HepG2 (cell line): ENCODE measurements around the gene BIK. TPM values are rescaled to one million over a fixed set of nuclear protein-coding genes. Genes with fewer than 3 reads are reported as not detected.
A peak's percentile ranks its signal among the peaks of the same experiment; 100 is the strongest.

Experiments
- ATAC-seq: fragments of 200-7000 bp; cut with Tn5 transposase; 3 replicates; pipeline ENCODE4 v1.9.1; 2020; ENCODE audit warnings: mild to moderate bottlenecking, moderate library complexity
- BruUV-seq: library from RNA; stranded (reverse); fragments of 400-500 nt; replicated peaks from 2 replicates; lab custom pipeline; 2021; lab: Mats Ljungman, UMichigan
- CTCF ChIA-PET: fragments of 300-600 bp; formaldehyde crosslinking; extraction: SDS; loops from one replicate; lab custom pipeline; 2021; ENCODE audit warnings: low total read pairs, inconsistent platforms, low intra/inter-chr PET ratio; lab: Yijun Ruan, JAX
- POLR2A ChIA-PET: fragments of 350-600 bp; sonication (Branson Sonifier 250); formaldehyde crosslinking; loops from one replicate; lab custom pipeline; 2020; ENCODE audit warnings: antibody characterized with exemption, inconsistent platforms; lab: Yijun Ruan, JAX
- DNase-seq: peaks from one replicate; pipeline ENCODE4 v3.0.0-alpha.2; 2015; ENCODE audit warnings: low spot score
- FAIRE-seq: peaks from 3 replicates; lab custom pipeline; 2011; peaks lifted over from hg19 to GRCh38; lab: Jason Lieb, UNC
- H2AFZ ChIP-seq: one replicate; pipeline ENCODE4 v1.6.1; 2011; ENCODE audit warnings: low read length, inconsistent platforms
- H3K27ac ChIP-seq: fragments of 300-600 bp; 3 replicates; pipeline ENCODE4 v1.8.0; 2011; ENCODE audit warnings: mixed run types, mild to moderate bottlenecking, mixed read lengths, low read length, inconsistent platforms; ENCODE audit not compliant: insufficient read depth; ENCODE audit errors: extremely low read length
- H3K27me3 ChIP-seq, 2 experiments: fragments of 200-600 bp in 1 of 2; 2 replicates in 1 of 2; 3 replicates in 1 of 2; pipeline versions ENCODE4 v1.6.0 to v1.8.0; 2011; ENCODE audit warnings: low read length in 2 of 2, mild to moderate bottlenecking in 2 of 2, moderate library complexity in 2 of 2, inconsistent platforms in 1 of 2; ENCODE audit not compliant: insufficient read depth in 2 of 2, control insufficient read depth in 1 of 2
- H3K36me3 ChIP-seq, 2 experiments: fragments of 200-600 bp in 1 of 2; replicated peaks in 1 of 2; 2 replicates in 1 of 2; 3 replicates in 1 of 2; pipeline versions ENCODE4 v1.5.1 to v1.8.0; 2011; ENCODE audit warnings: low read length in 2 of 2, inconsistent platforms in 1 of 2; ENCODE audit not compliant: insufficient read depth in 2 of 2, control insufficient read depth in 1 of 2
- H3K4me1 ChIP-seq: 2 replicates; pipeline ENCODE4 v1.5.1; 2012; ENCODE audit warnings: low read length, inconsistent platforms; ENCODE audit not compliant: insufficient read depth
- H3K4me2 ChIP-seq: 2 replicates; pipeline ENCODE4 v1.6.0; 2011; ENCODE audit warnings: low read depth, low read length, inconsistent platforms
- H3K4me3 ChIP-seq, 3 experiments: fragments of 200-600 bp in 1 of 3; sonication (generic), shearing (Covaris generic) in 1 of 3; replicated peaks in 1 of 3; 2 replicates each; pipeline ENCODE4 v1.5.1; 2011 to 2016; ENCODE audit warnings: low read length in 3 of 3, inconsistent platforms in 2 of 3, low read depth in 2 of 3, mild to moderate bottlenecking in 2 of 3, control low read depth in 1 of 3, mixed read lengths in 1 of 3; ENCODE audit not compliant: insufficient read depth in 1 of 3
- H3K79me2 ChIP-seq: one replicate; pipeline ENCODE4 v1.6.1; 2011; ENCODE audit warnings: low read length, inconsistent platforms; ENCODE audit not compliant: insufficient read depth
- H3K9ac ChIP-seq: 2 replicates; pipeline ENCODE4 v1.6.0; 2011; ENCODE audit warnings: mild to moderate bottlenecking, low read depth, low read length, inconsistent platforms; ENCODE audit not compliant: insufficient read depth
- H3K9me3 ChIP-seq: 2 replicates; pipeline ENCODE4 v1.5.1; 2012; ENCODE audit warnings: mild to moderate bottlenecking, low read length
- H4K20me1 ChIP-seq: 2 replicates; pipeline ENCODE4 v1.6.0; 2011; ENCODE audit warnings: inconsistent platforms, mild to moderate bottlenecking, low read length, moderate library complexity; ENCODE audit not compliant: insufficient read depth
- GATAD1 ChIP-seq: IDR thresholded peaks from 2 replicates; pipeline ENCODE4 v1.6.1; 2016; ENCODE audit warnings: missing genetic modification reagents, missing compliant biosample characterization
- KLF16 ChIP-seq, 2 experiments: sonication (generic) in 1 of 2; formaldehyde crosslinking in 1 of 2; IDR thresholded peaks; 2 replicates each; pipeline versions ENCODE4 v1.6.1 to v1.8.0; 2016 to 2023; ENCODE audit warnings: missing genetic modification reagents in 2 of 2, missing compliant biosample characterization in 1 of 2
- NFKB2 ChIP-seq: sonication (generic); formaldehyde crosslinking; IDR thresholded peaks from 2 replicates; pipeline ENCODE4 v1.4.0; 2020; ENCODE audit warnings: missing genetic modification reagents, borderline replicate concordance
- NONO ChIP-seq, 2 experiments: fragments of 450-650 bp in 1 of 2; sonication (generic) in 1 of 2; formaldehyde crosslinking in 1 of 2; IDR thresholded peaks in 1 of 2; conservative IDR thresholded peaks in 1 of 2; 2 replicates each; pipeline versions ENCODE4 v1.6.1 to v1.8.0; 2017 to 2022; ENCODE audit warnings: mild to moderate bottlenecking in 1 of 2, missing genetic modification reagents in 1 of 2, moderate library complexity in 1 of 2
- PRMT3 ChIP-seq: sonication (generic); formaldehyde crosslinking; IDR thresholded peaks from 2 replicates; pipeline ENCODE4 v1.8.1; 2022; ENCODE audit warnings: low read depth, mild to moderate bottlenecking, moderate library complexity, missing genetic modification reagents, borderline replicate concordance
- RFXAP ChIP-seq: sonication (generic); formaldehyde crosslinking; IDR thresholded peaks from 2 replicates; pipeline ENCODE4 v1.4.0; 2020; ENCODE audit warnings: missing genetic modification reagents, borderline replicate concordance
- SETDB1 ChIP-seq: sonication (generic); formaldehyde crosslinking; IDR thresholded peaks from 2 replicates; pipeline ENCODE4 v1.5.1; 2020; ENCODE audit warnings: missing genetic modification reagents, mild to moderate bottlenecking, borderline replicate concordance
- SP1 ChIP-seq, 2 experiments: fragments of 450-650 bp in 1 of 2; sonication (generic) in 1 of 2; formaldehyde crosslinking in 1 of 2; IDR thresholded peaks; 2 replicates each; pipeline versions ENCODE4 v1.4.0 to v1.6.1; 2016 to 2020; ENCODE audit warnings: missing genetic modification reagents in 1 of 2
- YEATS2 ChIP-seq: sonication (generic); formaldehyde crosslinking; IDR thresholded peaks from 2 replicates; pipeline ENCODE4 v1.4.0; 2020; ENCODE audit warnings: missing genetic modification reagents, borderline replicate concordance
- ZFYVE20 ChIP-seq: sonication (generic); formaldehyde crosslinking; IDR thresholded peaks from 2 replicates; pipeline ENCODE4 v1.8.0; 2023; ENCODE audit warnings: low read depth, mild to moderate bottlenecking, moderate library complexity, missing genetic modification reagents, borderline replicate concordance
- ZNF292 ChIP-seq: sonication (generic); formaldehyde crosslinking; IDR thresholded peaks from 2 replicates; pipeline ENCODE4 v1.8.1; 2022; ENCODE audit warnings: mild to moderate bottlenecking, low read depth, missing genetic modification reagents, borderline replicate concordance
- WGBS: methylation state at CpG from one replicate; pipeline ENCODE4 v1.1.6; 2017; ENCODE audit warnings: low lambda C conversion rate; 5-methylcytosine and 5-hydroxymethylcytosine counted together
- in situ Hi-C: cut with HindIII; loops from 2 replicates; pipeline ENCODE4 v1.10.0; 2017; ENCODE audit warnings: low pct_unique_long_range_greater_than_20kb; ENCODE audit not compliant: extremely low pct_ligation_motif_present
- intact Hi-C: fragments of 100-400 bp; cut with micrococcal nuclease; formaldehyde crosslinking; loops from one replicate; pipeline ENCODE4 v1.10.0; 2022; ENCODE audit not compliant: unreplicated experiment
- polyA plus RNA-seq, 8 experiments: library from polyadenylated mRNA; depleted of rRNA in 3 of 8; stranded (reverse) in 7 of 8; unstranded in 1 of 8; fragments of >200 nt; fragmentation: Illumina TruSeq in 4 of 8; extraction: Trizol in 4 of 8; gene quantifications; 2 replicates each; pipeline versions ENCODE4 v1.2.1 to v1.2.3, GENCODE V29; 2011 to 2016; ENCODE audit warnings: low read depth in 4 of 8, missing spikeins in 1 of 8, mixed read lengths in 1 of 8; ENCODE audit not compliant: insufficient read depth in 1 of 8
- total RNA-seq, 5 experiments: library from RNA; depleted of rRNA; stranded (reverse); fragments of >200 nt; fragmentation: Illumina TruSeq; extraction: Trizol; gene quantifications; 2 replicates each; pipeline ENCODE4 v1.2.3, GENCODE V29; 2016; ENCODE audit warnings: low read depth in 1 of 5
- TF ChIP-seq, protein P1 (sequence below): sonication (generic); formaldehyde crosslinking; IDR thresholded peaks from 2 replicates; pipeline ENCODE4 v1.4.0; 2020; ENCODE audit warnings: mild to moderate bottlenecking, missing genetic modification reagents, borderline replicate concordance
- TF ChIP-seq, protein P2 (sequence below): sonication (generic); formaldehyde crosslinking; IDR thresholded peaks from 2 replicates; pipeline ENCODE4 v1.4.0; 2020; ENCODE audit warnings: mild to moderate bottlenecking, missing genetic modification reagents
- TF ChIP-seq, protein P3 (sequence below): sonication (generic); formaldehyde crosslinking; IDR thresholded peaks from 2 replicates; pipeline ENCODE4 v1.4.0; 2020; ENCODE audit warnings: missing genetic modification reagents
- TF ChIP-seq, protein P4 (sequence below): sonication (generic); formaldehyde crosslinking; IDR thresholded peaks from 2 replicates; pipeline ENCODE4 v1.9.0; 2021; ENCODE audit warnings: missing genetic modification reagents, mild to moderate bottlenecking, borderline replicate concordance

Gene BIK
- total and polyA plus RNA-seq, 2 of the 13 experiments (the other 11 are each of a cell fraction or from before 2014, with no cell fraction given): 0.54 to 0.80 TPM

DNA sequence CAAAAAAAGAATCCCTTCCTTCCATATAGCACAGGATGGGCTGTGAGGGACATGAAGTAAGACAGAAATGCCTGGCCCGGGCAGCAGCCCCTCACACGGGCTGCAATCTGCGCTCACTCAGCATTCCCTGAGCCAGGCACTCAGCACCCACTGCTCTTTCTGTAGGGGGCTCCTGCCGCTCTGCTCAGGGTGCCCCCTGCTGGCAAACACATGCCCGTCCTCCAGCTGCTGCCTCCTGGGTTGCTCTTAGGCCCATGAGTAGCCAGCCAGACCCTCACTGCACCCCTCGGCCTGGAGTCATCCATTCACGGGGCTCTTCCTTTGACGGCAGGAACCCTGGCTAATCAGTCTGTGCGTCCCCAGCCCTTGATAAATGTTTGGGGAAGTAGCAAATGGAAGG, 25.7 kb downstream of the BIK start:
- intact Hi-C loops (no loop called here), in situ Hi-C loops (no loop called here)
- BruUV-seq: no TSS peak
- Histone ChIP-seq H3K9ac (no peak overlapping the region), H3K9me3 (no peaks in the 10 kb centered on the region), H3K27me3 (no peaks in the 10 kb centered on the region), H3K27ac (no peak overlapping the region), H3K4me2 (no peak overlapping the region), H3K79me2 (peaks cover under 1% of the 10 kb centered on the region), H3K4me3 (no peak overlapping the region), H3K36me3 (peaks cover 25 to 78% of the 10 kb centered on the region in 2 experiments), H2AFZ (no peak overlapping the region), H3K4me1 (peaks cover 4% of the 10 kb centered on the region), H4K20me1 (0 out of 2 replicates have a peak, but pooled peaks cover 2% of the 10 kb centered on the region)
- WGBS: 69% methylated on average over 6 of the region's 9 CpGs
- peak; percentile 34 for DNase-seq
- CTCF ChIA-PET: interaction anchor here (1.3 kb wide), 1 partner anchor 269 kb away, joined by 3 read pairs; no protein-coding TSS in a partner anchor
- no peak for FAIRE-seq
- peak; percentile 95 for ATAC-seq
- POLR2A ChIA-PET: interaction anchor here (0.9 kb wide), 1 partner anchor 32 kb away, joined by 3 read pairs; no protein-coding TSS in a partner anchor
- TF ChIP-seq KLF16 (CRISPR knock-in tag; IDR thresholded peaks at IDR 0.05) (no peak), SP1 (IDR thresholded peaks at IDR 0.05) (no peak), SP1 (CRISPR knock-in tag; IDR thresholded peaks at IDR 0.05) (no peak), PRMT3 (CRISPR knock-in tag) (no peak), GATAD1 (no peak), NFKB2 (CRISPR knock-in tag) (no peak), SETDB1 (CRISPR knock-in tag) (no peak), ZFYVE20 (no peak), RFXAP (CRISPR knock-in tag) (no peak), NONO (IDR thresholded peaks at IDR 0.05) (no peak), NONO (CRISPR knock-in tag; conservative IDR thresholded peaks at IDR 0.05) (no peak), YEATS2 (no peak), ZNF292 (no peak)
- TF ChIP-seq, protein P1, sequence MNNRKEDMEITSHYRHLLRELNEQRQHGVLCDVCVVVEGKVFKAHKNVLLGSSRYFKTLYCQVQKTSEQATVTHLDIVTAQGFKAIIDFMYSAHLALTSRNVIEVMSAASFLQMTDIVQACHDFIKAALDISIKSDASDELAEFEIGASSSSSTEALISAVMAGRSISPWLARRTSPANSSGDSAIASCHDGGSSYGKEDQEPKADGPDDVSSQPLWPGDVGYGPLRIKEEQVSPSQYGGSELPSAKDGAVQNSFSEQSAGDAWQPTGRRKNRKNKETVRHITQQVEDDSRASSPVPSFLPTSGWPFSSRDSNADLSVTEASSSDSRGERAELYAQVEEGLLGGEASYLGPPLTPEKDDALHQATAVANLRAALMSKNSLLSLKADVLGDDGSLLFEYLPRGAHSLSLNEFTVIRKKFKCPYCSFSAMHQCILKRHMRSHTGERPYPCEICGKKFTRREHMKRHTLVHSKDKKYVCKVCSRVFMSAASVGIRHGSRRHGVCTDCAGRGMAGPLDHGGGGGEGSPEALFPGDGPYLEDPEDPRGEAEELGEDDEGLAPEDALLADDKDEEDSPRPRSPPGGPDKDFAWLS (CRISPR knock-in tag): no peak
- TF ChIP-seq, protein P2, sequence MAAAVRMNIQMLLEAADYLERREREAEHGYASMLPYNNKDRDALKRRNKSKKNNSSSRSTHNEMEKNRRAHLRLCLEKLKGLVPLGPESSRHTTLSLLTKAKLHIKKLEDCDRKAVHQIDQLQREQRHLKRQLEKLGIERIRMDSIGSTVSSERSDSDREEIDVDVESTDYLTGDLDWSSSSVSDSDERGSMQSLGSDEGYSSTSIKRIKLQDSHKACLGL (CRISPR knock-in tag): no peak
- TF ChIP-seq, protein P3, sequence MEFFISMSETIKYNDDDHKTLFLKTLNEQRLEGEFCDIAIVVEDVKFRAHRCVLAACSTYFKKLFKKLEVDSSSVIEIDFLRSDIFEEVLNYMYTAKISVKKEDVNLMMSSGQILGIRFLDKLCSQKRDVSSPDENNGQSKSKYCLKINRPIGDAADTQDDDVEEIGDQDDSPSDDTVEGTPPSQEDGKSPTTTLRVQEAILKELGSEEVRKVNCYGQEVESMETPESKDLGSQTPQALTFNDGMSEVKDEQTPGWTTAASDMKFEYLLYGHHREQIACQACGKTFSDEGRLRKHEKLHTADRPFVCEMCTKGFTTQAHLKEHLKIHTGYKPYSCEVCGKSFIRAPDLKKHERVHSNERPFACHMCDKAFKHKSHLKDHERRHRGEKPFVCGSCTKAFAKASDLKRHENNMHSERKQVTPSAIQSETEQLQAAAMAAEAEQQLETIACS (CRISPR knock-in tag): no peak
- TF ChIP-seq, protein P4, sequence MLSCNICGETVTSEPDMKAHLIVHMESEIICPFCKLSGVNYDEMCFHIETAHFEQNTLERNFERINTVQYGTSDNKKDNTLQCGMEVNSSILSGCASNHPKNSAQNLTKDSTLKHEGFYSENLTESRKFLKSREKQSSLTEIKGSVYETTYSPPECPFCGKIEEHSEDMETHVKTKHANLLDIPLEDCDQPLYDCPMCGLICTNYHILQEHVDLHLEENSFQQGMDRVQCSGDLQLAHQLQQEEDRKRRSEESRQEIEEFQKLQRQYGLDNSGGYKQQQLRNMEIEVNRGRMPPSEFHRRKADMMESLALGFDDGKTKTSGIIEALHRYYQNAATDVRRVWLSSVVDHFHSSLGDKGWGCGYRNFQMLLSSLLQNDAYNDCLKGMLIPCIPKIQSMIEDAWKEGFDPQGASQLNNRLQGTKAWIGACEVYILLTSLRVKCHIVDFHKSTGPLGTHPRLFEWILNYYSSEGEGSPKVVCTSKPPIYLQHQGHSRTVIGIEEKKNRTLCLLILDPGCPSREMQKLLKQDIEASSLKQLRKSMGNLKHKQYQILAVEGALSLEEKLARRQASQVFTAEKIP (CRISPR knock-in tag): no peak
